ENCODE data around the gene ROBO1. TPM values are rescaled to one million over a fixed set of nuclear protein-coding genes. Genes with fewer than 3 reads are reported as not detected.
"Not testable (repeated sequence)": the region's sequence is repeated elsewhere in the genome, so short reads cannot be mapped to it uniquely, and the experiment has no call there.

The ROBO1 gene
- polyA plus RNA-seq (ENCODE audit: insufficient read length in 4 of 4): 100 to 1,000 TPM in 2 of 4 donors, 10 to 100 TPM in 2; 80.6 to 111 (median 101) TPM

DNA sequence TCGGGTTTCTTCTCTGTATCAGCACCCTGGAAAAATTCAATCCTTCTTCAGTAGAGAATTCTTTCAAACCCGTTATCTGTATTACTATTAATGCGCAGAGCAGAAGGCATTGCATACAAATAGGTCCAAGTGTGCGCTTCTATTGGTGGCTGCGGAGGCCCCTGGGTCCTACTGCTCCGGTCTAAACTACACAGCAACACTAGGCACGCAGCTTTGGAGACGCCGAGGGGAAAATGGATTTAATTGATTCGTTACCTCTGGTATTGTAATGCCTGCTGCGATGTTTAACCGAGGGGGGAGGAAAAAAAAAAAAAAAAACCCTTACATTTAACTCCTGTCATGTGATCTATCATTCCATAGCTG is at the start of gene ROBO1:
Gene ROBO1 (minus strand): TSS at position 94 of the 363 bp plus-strand sequence.
- DNase-seq (ENCODE audit: low read depth in 4 of 4, low spot score in 3 of 4): no peak

DNA sequence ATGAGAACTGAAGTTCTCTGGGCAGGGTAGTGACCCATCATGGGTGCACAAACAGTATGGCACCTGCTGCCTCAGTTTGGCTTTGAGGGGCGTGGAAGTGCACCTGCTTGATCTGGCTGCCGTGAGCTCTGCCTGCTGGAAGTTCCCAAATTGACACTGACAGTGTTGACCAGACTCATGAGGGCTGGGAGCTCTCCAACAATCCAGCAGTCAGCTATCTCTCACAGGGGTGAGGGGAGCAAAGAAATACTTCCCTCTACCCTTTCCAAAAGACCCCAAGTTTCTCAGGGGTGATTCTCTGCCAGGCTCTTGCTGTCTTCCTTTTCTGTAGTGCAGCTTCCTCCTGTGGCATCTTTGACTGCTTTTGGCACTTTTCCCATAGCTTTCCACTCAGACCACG is 49.4 kb upstream of the ROBO1 start:
- DNase-seq (ENCODE audit: low read depth in 4 of 4, low spot score in 3 of 4): no peak

DNA sequence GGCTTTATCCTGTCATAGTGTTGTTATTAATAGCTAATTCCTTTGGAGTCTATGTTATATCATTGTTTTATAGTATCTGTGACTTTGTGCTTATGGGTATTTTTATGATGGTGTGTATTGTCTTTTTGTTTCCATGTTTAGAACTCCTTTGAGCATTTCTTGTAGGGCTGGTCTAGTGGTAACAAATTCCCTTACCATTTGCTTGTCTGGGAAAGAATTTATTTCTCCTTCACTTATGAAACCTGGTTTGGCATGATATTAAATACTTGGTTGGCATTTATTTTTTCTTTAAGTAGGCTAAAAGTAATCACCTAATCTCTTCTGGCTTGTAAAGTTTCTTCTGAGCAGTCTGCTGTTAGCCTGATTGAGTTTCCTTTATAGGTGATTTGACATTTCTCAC is 47.7 kb upstream of the ROBO1 start:
- DNase-seq (ENCODE audit: low read depth in 4 of 4, low spot score in 3 of 4): no peak

DNA sequence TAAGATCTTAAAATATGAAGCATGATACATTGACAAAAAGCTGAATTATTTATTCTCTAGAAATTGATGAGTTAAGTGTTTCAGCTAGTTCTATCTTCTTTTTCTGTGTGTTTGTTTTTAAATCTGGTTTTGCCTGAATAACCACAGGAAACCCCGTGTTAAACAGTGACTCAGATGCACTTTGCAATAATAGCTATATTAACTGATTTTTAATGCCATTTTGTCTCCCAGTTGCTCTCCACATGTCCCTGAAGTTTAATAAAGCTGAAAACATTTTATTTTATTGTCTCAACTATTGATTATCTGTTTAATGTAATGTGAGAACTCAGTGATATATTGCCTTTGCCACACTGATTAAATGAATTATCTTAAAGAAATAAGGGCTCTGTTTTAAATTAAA is 42.8 kb upstream of the ROBO1 start:
- DNase-seq (ENCODE audit: low read depth in 4 of 4, low spot score in 3 of 4): no peak

DNA sequence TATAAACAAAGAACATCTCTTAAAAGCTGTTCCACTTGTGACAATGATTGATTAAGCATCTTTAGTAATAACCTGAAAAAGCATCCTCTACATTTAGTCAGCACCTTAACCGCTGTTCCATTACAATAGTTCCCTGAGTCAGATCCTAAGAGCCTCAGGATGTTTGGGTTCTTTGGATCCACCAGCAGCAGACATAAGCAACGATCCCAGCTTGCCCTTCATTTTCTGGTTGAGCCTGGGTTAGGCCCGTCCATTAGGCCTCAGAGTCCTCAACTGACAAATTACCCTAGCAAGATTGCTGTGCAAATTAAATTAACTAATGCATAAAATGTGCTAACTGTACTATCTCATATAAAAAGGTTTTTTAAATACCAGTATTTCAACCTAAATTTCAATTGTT is 42.3 kb upstream of the ROBO1 start:
- no peak for DNase-seq (ENCODE audit: low read depth in 4 of 4, low spot score in 3 of 4)

DNA sequence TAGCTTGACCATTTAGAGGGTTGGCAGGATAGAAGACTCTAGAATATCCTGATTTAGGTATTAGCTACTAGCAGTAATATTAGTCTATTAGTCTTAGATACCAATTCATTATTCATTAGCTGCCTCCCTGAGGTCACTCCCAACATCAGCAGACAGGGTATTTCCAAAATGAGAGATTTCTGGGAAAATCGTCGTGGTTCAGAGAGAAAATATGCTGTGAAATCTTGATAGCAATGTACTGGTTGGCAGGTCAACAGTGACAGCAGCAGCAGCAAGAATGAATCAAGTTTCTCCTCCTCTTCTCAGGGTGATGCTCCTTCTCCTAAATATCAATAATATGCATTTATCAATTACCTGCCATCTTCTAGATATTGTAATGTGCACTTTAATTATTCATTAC is 41.3 kb upstream of the ROBO1 start:
- DNase-seq (ENCODE audit: low read depth in 4 of 4, low spot score in 3 of 4): no peak

DNA sequence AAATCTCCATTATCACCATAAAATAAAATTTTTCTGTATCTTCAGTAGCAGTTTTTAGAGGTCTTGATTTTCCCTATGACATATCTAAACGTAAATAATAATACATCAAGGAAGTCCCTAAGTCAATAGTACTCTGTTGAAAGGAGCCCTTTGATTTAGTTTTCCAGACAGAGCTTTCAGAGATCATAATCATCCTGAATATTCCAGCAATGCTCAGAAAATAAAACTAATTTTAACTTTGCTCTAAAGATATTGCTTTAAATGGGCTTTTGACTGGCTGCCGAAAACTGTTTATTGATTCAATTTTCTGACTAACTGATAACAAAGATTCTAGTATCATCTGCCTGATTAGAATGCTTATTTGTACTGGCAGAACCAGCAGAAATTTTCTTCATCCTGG is 40.7 kb upstream of the ROBO1 start:
- DNase-seq (ENCODE audit: low read depth in 4 of 4, low spot score in 3 of 4): no peak

DNA sequence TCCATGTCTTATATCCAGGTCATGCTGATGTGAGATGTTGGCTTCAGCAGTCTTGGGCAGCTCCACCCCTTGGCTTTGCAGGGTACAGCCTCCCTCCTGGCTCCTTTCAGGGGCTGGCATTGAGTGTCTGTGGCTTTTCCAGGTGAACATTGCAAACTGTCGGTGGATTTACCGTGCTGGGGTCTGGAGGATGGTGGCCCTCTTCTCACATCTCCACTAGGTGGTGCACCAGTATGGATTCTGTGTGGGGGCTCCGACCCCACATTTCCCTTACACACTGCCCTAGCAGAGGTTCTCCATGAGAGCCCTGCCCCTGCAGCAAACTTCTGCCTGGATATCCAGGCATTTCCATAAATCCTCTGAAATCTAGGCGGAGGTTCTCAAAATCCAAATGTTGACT is 22.4 kb upstream of the ROBO1 start:
- not testable (repeated sequence) for DNase-seq (ENCODE audit: low read depth in 4 of 4, low spot score in 3 of 4)

DNA sequence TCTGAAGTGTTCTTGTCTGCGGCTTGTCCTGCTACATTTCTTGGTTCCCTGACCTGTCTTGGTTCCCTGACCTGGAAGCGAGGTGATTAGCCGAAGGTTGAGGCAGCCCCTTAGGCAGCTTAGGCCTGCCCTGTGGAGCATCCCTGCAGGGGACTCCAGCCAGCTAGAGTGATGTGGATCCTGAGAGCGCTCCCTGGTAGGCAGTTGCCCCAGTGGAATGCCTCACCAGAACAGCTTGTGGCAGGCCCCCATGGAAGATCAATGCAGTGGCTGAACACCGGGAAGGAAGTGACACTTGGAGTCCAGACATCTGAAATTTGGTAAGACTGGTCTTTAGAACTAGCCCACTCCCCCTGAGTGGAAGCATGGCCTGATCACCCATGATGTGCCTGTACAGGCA is 5.5 kb upstream of the ROBO1 start:
- no peak for DNase-seq (ENCODE audit: low read depth in 4 of 4, low spot score in 3 of 4)

DNA sequence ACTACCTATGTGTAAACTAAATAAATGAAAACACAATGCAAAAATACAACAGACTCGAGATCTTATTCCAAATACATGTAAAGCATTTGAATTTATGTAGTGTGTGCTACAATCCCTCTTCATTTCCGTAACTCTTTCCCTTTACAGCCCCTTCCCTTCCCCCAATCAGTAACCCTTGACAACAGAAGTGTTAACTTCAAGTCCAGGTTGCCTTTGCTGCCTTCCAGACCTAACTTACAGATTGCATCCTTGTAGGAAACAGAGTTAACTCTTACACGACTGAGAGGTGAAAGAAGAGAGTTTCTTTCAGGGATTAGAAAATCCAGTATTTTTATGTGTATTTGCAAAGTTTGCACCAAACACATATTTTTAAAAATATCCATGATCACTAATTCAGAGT is 1.4 kb upstream of the ROBO1 start:
- DNase-seq (ENCODE audit: low read depth in 4 of 4, low spot score in 3 of 4): no peak

DNA sequence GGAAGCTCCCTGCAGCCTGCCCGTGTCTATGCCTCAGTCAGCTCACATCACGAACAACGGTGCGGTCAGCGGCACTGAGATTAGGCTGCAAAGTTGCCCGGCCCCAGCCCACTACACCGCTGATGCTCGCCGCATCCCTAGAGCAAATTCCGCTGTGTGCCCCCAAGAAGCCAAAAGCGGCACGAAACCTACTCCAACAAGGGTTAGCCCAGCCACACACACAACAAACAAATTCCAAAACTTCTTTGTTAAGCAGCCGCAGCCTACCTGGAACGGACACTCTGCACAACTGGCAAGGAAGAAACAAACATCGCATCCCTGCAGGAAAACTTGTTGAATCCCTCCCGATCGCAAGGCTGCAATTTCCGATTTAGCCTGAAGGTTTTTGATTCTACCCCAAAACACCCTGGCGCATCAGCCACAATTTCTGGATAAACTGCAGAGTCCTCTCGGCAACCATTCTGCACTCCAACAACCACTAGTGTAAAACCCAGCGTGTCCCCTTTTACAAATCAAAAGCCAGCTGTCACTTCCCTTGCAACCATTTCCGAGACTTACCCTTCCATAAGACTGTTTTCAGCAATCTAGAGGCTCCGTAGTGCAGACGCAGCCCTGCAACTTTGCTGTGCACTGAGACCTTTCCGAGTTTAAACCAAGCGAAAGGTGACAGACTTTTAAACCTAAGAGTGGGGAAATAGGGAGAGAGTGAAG is 449 bp downstream of the ROBO1 start:
- DNase-seq (ENCODE audit: low read depth in 4 of 4, low spot score in 3 of 4): peak in 1 of 4 donors; percentile 23

DNA sequence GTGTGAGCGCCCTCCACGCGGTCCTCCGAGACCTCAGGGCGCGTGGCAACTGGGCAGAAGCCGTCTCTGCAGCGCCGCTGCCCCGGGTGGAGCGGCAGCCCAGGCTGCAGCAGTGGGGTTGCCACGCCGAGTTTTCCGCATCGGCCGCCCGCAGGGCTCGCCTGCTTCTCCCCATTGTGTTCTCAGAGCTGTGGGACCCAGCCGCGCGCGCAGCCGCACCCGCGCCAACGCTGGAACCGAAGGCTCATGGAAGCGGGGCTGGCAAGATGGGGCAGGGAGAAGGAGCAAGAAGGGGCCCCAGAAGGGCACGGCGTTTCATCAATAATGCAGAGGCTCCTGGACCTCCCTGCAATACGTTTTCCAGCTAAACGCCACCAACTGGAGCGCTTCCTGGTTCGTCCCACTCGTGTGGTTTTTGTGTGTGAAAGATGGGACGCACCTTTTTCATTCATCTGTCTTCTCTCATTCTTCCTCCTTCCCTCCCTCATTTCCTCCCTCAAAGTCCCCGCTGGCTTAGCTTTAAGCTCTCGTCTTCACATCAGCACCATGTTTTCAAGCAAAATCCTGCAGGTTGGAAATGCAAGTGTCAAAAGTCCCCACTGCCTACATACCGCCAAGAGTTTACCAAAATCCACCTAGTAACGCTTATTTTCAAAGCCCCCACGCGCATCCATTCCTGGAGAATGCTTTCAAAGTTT is 1.2 kb downstream of the ROBO1 start:
- peak in 1 of 4 donors; percentile 8 for DNase-seq (ENCODE audit: low read depth in 4 of 4, low spot score in 3 of 4)

DNA sequence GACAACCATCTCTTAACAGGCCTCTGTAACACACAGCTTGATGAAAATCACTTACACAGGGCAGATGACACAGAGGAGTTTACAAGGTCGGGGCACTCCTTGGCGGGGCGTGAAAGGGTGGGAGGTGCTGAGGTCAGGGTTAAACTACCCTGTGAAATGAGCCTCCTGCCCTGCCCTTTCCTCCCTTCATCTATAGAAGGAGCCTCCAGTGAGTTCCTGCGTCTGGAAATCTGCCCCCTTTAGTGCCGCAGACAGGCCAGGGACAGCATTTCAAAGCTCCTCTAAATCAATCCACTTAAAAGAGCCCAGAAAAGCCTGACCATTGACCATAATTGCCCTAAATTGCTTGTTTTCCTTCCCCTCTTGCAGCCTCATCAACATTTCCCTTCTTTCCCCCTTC is 1.9 kb downstream of the ROBO1 start:
- DNase-seq (ENCODE audit: low read depth in 4 of 4, low spot score in 3 of 4): peak in 1 of 4 donors; percentile 0

DNA sequence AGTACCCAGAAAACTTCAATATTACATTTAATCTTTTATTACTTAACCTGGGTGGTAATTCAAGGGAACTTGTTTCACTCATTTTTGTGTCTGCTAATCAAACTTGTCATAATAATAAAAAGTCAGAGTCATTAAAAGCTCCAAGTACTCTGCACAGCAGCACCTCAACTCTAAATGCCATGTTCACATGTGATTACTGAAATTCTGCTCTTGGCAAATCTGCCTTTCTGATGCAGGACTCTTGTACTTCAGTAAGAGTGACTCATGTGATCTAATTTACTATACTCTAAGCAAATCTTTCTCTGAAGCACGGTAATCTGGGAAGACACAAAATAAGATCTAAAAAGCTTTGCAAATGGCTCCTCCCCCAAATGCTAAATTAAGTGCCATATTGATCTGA is 6.4 kb downstream of the ROBO1 start:
- no peak for DNase-seq (ENCODE audit: low read depth in 4 of 4, low spot score in 3 of 4)

DNA sequence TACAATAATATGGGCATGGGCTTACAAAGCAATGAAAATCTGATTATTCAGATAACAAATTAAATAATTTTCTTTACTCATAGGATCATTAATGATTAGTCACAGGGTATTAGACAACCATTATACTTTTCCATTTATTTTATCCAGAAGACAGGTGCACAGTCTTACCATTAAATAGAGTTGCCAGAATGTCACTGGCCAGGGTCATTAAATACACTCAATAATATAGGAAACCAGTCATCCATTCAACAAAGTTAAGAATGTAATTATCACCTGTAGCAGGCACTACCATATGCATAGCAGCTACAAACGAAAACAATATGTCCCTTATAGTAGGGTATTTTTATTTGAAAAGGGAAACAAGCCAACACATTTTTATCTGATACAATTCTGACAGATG is 16.1 kb downstream of the ROBO1 start:
- no peak for DNase-seq (ENCODE audit: low read depth in 4 of 4, low spot score in 3 of 4)

DNA sequence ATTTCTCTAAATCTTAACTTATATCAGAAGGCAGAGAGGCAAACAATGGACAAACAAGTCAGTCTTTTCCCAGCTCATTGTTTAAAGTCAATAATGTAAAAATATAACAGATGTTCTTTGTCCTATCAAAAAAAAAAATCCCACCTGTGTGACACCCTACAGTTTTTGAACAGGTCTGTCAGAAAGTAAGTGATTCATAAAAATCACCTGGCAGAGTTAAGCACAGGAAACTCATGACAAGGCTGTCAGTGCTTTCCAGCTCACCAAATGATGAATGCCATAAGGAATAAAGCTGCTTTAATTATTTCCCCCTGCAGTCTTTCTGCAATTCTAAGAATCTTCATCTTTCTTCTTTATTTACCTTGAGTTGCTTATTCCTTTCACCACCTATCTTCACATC is 30.3 kb downstream of the ROBO1 start:
- DNase-seq (ENCODE audit: low read depth in 4 of 4, low spot score in 3 of 4): no peak

DNA sequence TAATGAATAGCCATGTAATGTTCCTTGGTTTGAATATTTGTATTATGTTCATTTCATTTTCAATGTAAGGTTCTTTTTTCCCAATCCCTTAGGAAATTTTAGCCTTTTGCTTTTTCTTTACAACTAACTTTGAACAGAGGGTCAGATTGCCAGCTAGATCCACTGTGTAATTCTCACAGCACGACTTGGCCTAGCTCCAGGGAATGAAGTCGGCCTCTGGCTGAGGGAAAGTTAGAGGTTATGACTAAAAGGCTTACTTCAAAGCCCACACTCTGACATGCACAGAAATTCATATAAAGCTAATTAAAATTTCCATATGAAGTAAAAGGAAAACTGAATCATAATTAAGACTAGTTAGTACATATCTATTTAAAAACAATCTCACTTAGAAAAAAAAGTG is 38.7 kb downstream of the ROBO1 start:
- peak; percentile 2 to 16 (median 6) for DNase-seq (ENCODE audit: low read depth in 4 of 4, low spot score in 3 of 4)

DNA sequence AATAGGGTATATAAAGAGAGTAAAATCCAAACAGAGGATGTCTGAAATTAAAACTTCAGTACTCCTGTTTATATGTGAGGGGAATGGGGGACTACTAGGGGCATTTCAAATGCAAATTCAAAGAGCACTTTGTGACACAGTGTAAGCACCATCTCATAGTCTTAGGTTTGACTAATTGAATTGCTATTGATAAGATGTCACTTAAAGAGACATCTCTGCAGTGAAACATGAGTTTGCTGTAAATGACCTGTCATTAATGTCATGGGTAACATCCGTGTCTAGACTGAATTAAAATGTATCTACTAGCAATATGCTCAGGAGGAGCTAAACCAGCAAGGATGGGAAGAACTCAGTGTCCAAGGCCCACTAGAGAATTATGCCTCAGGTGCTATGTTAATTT is 41.0 kb downstream of the ROBO1 start:
- no peak for DNase-seq (ENCODE audit: low read depth in 4 of 4, low spot score in 3 of 4)

DNA sequence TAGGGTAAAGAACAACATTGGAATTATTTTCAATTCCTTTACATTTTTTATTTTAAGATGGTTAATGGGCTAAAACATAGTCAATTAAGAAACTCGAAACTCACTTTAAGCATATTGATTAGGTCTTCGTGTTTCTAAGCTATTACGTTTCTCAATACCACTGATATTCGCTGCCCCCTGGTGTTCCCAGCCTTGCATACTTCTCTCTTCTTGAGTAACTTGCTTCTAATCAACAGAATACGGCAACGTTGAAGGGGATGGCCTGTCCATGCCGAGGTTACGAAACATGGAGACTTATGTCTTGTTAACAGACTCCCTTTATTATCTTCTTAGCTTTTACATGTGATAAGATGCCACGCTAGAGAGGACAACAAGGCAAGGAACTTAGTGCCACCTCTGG is 43.6 kb downstream of the ROBO1 start:
- no peak for DNase-seq (ENCODE audit: low read depth in 4 of 4, low spot score in 3 of 4)

DNA sequence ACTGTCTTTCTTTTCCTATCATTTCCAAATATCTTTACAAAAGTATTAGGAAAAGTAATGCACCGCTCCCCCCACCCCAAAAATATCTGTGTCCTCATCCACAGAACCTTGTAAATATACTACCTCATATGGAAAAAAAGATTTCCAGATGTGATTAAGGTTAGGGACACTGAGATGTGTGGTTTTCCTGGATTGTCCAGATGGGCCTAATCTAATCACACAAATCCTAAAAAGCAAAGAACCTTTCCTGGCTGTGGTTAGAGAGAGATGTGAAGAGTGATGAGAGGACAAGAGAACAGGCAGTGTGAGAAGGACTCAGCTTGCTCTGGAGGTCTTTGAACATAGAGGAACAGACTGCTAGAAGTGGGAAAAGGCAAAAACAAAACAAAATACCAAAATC is 77.7 kb downstream of the ROBO1 start:
- no peak for DNase-seq (ENCODE audit: low read depth in 4 of 4, low spot score in 3 of 4)

DNA sequence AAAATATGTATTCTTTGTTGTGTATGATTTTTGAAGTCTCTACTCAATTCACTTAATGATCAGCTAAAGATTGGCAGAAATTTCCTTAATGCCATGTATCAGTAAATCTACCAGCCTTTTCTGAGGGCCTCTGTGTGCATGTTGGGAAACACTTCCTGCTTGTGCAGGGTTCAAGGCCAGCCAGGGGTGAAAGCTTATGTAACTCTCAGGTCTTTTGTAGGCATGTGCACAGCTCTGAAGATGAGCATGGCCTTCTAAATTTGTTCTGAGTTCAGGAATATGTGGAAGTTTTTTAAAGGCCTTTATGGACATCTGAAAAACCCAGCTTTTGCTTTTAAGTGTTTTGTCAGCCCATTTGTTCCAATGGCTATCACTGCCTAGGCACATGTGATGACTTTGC is 82.7 kb downstream of the ROBO1 start:
- DNase-seq (ENCODE audit: low read depth in 4 of 4, low spot score in 3 of 4): no peak

DNA sequence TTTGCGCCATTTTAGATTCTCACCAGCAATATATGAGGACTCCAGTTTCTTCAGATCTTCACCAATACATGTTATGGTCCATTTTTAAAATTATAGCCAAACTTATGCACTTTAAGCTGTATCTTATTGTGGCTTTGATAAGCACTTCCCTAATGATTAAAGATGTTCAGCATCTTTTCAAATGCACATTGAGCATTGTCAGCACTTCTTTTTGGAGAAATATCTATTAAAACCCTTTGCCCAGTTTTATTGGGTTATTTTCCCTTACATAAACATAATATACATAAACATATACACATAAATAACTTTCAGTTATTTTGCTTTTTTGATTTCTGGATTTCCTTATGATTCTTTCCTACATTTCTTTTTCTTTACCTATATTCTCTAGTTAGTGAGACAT is 83.8 kb downstream of the ROBO1 start:
- no peak for DNase-seq (ENCODE audit: low read depth in 4 of 4, low spot score in 3 of 4)

Data from right renal pelvis (tissue), 4 donors.